Neural progenitor cell (in vitro differentiated cells): Measurements from ENCODE around the gene MCF2L2. TPM values are rescaled to one million over a fixed set of nuclear protein-coding genes. Genes with fewer than 3 reads are reported as not detected.

Experiments
- DNase-seq: peaks from one replicate; pipeline ENCODE4 v3.0.0-alpha.2; 2016; ENCODE audit warnings: low spot score
- H2AFZ ChIP-seq: fragments of 200-600 bp; sonication (generic); replicated peaks from 2 replicates; pipeline ENCODE4 v1.6.1; 2016; ENCODE audit warnings: antibody characterized with exemption
- H3F3A ChIP-seq: fragments of 200-600 bp; sonication (generic); 2 replicates; pipeline ENCODE4 v1.6.1; 2016; ENCODE audit warnings: antibody characterized with exemption, low read depth
- H3K27ac ChIP-seq: fragments of 200-600 bp; sonication (generic); 2 replicates; pipeline ENCODE4 v1.5.1; 2016; ENCODE audit warnings: mild to moderate bottlenecking
- H3K27me3 ChIP-seq: fragments of 200-600 bp; sonication (generic); 2 replicates; pipeline ENCODE4 v1.6.1; 2016; ENCODE audit warnings: mild to moderate bottlenecking, moderate library complexity
- H3K36me3 ChIP-seq: fragments of 200-600 bp; sonication (generic); 2 replicates; pipeline ENCODE4 v1.5.1; 2016
- H3K4me1 ChIP-seq: fragments of 200-600 bp; sonication (generic); 2 replicates; pipeline ENCODE4 v1.6.1; 2016; ENCODE audit warnings: mixed run types
- H3K4me2 ChIP-seq: fragments of 200-600 bp; sonication (generic); 2 replicates; pipeline ENCODE4 v1.6.1; 2016
- H3K4me3 ChIP-seq: fragments of 200-600 bp; sonication (generic); 2 replicates; pipeline ENCODE4 v1.5.1; 2016
- H3K79me2 ChIP-seq: fragments of 200-600 bp; sonication (generic); 2 replicates; pipeline ENCODE4 v1.6.1; 2016; ENCODE audit warnings: low read depth
- H3K9ac ChIP-seq: fragments of 200-600 bp; sonication (generic); 2 replicates; pipeline ENCODE4 v1.6.1; 2016
- H3K9me3 ChIP-seq: fragments of 200-600 bp; sonication (generic); 2 replicates; pipeline ENCODE4 v1.5.1; 2016; ENCODE audit warnings: low read depth
- H4K20me1 ChIP-seq: fragments of 200-600 bp; sonication (generic); 2 replicates; pipeline ENCODE4 v1.6.1; 2016; ENCODE audit warnings: low read depth
- H3K27ac Mint-ChIP-seq: 3 replicates; pipeline ENCODE4 v1.8.0; 2021; ENCODE audit warnings: mixed read lengths
- H3K27me3 Mint-ChIP-seq: 2 replicates; pipeline ENCODE4 v1.8.0; 2022; ENCODE audit warnings: low read depth, mild to moderate bottlenecking, inconsistent platforms, moderate library complexity, mixed read lengths; ENCODE audit not compliant: insufficient read depth
- H3K36me3 Mint-ChIP-seq: 3 replicates; pipeline ENCODE4 v1.8.0; 2021; ENCODE audit warnings: mixed read lengths
- H3K4me1 Mint-ChIP-seq: 3 replicates; pipeline ENCODE4 v1.8.0; 2021; ENCODE audit warnings: mixed read lengths
- H3K4me3 Mint-ChIP-seq: 3 replicates; pipeline ENCODE4 v1.8.0; 2021; ENCODE audit warnings: mild to moderate bottlenecking, moderate library complexity, mixed read lengths
- H3K9me3 Mint-ChIP-seq: 3 replicates; pipeline ENCODE4 v1.8.0; 2020; ENCODE audit warnings: mixed read lengths
- CTCF ChIP-seq: fragments of 200-600 bp; sonication (generic); IDR thresholded peaks from 2 replicates; pipeline ENCODE4 v1.5.1; 2017; ENCODE audit warnings: antibody characterized with exemption, mild to moderate bottlenecking
- EZH2 ChIP-seq: fragments of 200-600 bp; sonication (generic); IDR thresholded peaks from 2 replicates; pipeline ENCODE4 v1.6.1; 2017; ENCODE audit warnings: antibody characterized with exemption, mild to moderate bottlenecking, moderate library complexity
- EZH2phosphoT487 ChIP-seq: fragments of 200-600 bp; sonication (generic); IDR thresholded peaks from 2 replicates; pipeline ENCODE4 v1.6.1; 2017; ENCODE audit warnings: antibody characterized with exemption
- total RNA-seq: library from RNA; depleted of rRNA; stranded (reverse); fragments of >200 nt; gene quantifications from 2 replicates; pipeline ENCODE4 v1.2.3, GENCODE V29; 2015; ENCODE audit warnings: low replicate concordance

MCF2L2 gene
- total RNA-seq, 1 donor from 2014 or later: 11.1 TPM

- H3K9me3 ChIP-seq: no peaks in the 10 kb centered on the region
- peaks cover 14% of the 10 kb centered on the region for H3K36me3 Mint-ChIP-seq
- peaks cover 22% of the 10 kb centered on the region for H3K4me1 Mint-ChIP-seq
- peaks cover 12% of the 10 kb centered on the region for H3F3A ChIP-seq
- H3K4me3 ChIP-seq: peak overlapping the region; percentile 80
- no peaks in the 10 kb centered on the region for H3K27me3 ChIP-seq
- H3K27ac ChIP-seq: no peak overlapping the region
- TF ChIP-seq EZH2 (no peak), CTCF (peak; percentile 14)
- peaks cover 4% of the 10 kb centered on the region for H3K36me3 ChIP-seq
- no peaks in the 10 kb centered on the region for H3K9me3 Mint-ChIP-seq
- H3K4me3 Mint-ChIP-seq: peak overlapping the region; percentile 88
- peaks cover 17% of the 10 kb centered on the region for H3K4me1 ChIP-seq
- no peak overlapping the region for H2AFZ ChIP-seq
- peak; percentile 66 for DNase-seq
- H3K79me2 ChIP-seq: peaks cover 41% of the 10 kb centered on the region
- peak overlapping the region; percentile 84 for H3K4me2 ChIP-seq
- H3K9ac ChIP-seq: no peak overlapping the region
- H3K27me3 Mint-ChIP-seq: no peaks in the 10 kb centered on the region
- peaks cover 10% of the 10 kb centered on the region for H4K20me1 ChIP-seq
- H3K27ac Mint-ChIP-seq: no peak overlapping the region
Measured at GRCh38 chr3:183449391-183449790, 21.0 kb upstream of the MCF2L2 start.

- DNase-seq: no peak
- no peak overlapping the region for H2AFZ ChIP-seq
- no peaks in the 10 kb centered on the region for H3K9me3 ChIP-seq
- H3K36me3 ChIP-seq: peaks cover 4% of the 10 kb centered on the region
- no peaks in the 10 kb centered on the region for H3K27me3 ChIP-seq
- no peaks in the 10 kb centered on the region for H3K27me3 Mint-ChIP-seq
- H3K4me1 ChIP-seq: peaks cover 17% of the 10 kb centered on the region
- H3K4me2 ChIP-seq: peak overlapping the region; percentile 84
- peaks cover 10% of the 10 kb centered on the region for H4K20me1 ChIP-seq
- no peak overlapping the region for H3K27ac ChIP-seq
- H3K9me3 Mint-ChIP-seq: peaks cover 6% of the 10 kb centered on the region
- H3K36me3 Mint-ChIP-seq: peaks cover 9% of the 10 kb centered on the region
- peak overlapping the region; percentile 51 for H3K9ac ChIP-seq
- H3F3A ChIP-seq: peaks cover 12% of the 10 kb centered on the region
- no peak overlapping the region for H3K27ac Mint-ChIP-seq
- peaks cover 41% of the 10 kb centered on the region for H3K79me2 ChIP-seq
- H3K4me1 Mint-ChIP-seq: peaks cover 22% of the 10 kb centered on the region
- peak overlapping the region; percentile 80 for H3K4me3 ChIP-seq
- no peak for TF ChIP-seq EZH2
- TF ChIP-seq EZH2phosphoT487: no peak
- no peak for TF ChIP-seq CTCF
- peak overlapping the region; percentile 88 for H3K4me3 Mint-ChIP-seq
Measured at GRCh38 chr3:183448369-183449128, 20.1 kb upstream of the MCF2L2 start.

- H3K9me3 ChIP-seq: no peaks in the 10 kb centered on the region
- TF ChIP-seq EZH2 (no peak), CTCF (peak; percentile 21)
- H3K9ac ChIP-seq: peak overlapping the region; percentile 51
- H3K4me3 Mint-ChIP-seq: peak overlapping the region; percentile 88
- H3K27ac ChIP-seq: peak overlapping the region; percentile 23
- peak overlapping the region; percentile 78 for H3K27ac Mint-ChIP-seq
- peaks cover 10% of the 10 kb centered on the region for H4K20me1 ChIP-seq
- peaks cover 9% of the 10 kb centered on the region for H3K36me3 Mint-ChIP-seq
- H3K4me1 ChIP-seq: peaks cover 17% of the 10 kb centered on the region
- peaks cover 12% of the 10 kb centered on the region for H3F3A ChIP-seq
- peaks cover 41% of the 10 kb centered on the region for H3K79me2 ChIP-seq
- H3K9me3 Mint-ChIP-seq: peaks cover 12% of the 10 kb centered on the region
- H3K27me3 Mint-ChIP-seq: no peaks in the 10 kb centered on the region
- DNase-seq: peak; percentile 96
- H3K4me3 ChIP-seq: peak overlapping the region; percentile 80
- H3K36me3 ChIP-seq: no peaks in the 10 kb centered on the region
- no peaks in the 10 kb centered on the region for H3K27me3 ChIP-seq
- peaks cover 22% of the 10 kb centered on the region for H3K4me1 Mint-ChIP-seq
- H2AFZ ChIP-seq: peak overlapping the region; percentile 83
- peak overlapping the region; percentile 84 for H3K4me2 ChIP-seq
Measured at GRCh38 chr3:183447206-183448001, 19.0 kb upstream of the MCF2L2 start.
